ENCODE results near the gene AFMID. TPM values are rescaled to one million over a fixed set of nuclear protein-coding genes. Genes with fewer than 3 reads are reported as not detected.

Gene AFMID
- total and polyA plus RNA-seq, 9 of the 15 experiments (the other 6 are each of a cell fraction or from before 2014, with no cell fraction given) = 62.1 to 188 (median 74.4) TPM

- TF ChIP-seq ZBTB34 (CRISPR knock-in tag; IDR thresholded peaks at IDR 0.05) (no peak), ID3 (CRISPR knock-in tag; IDR thresholded peaks at IDR 0.05) (no peak), ID3 (tag; IDR thresholded peaks at IDR 0.05) (no peak), E2F3 (CRISPR knock-in tag; IDR thresholded peaks at IDR 0.05) (no peak)
Measured at GRCh38 chr17:78210111-78210510, 22.9 kb downstream of the AFMID start (continued).

GRCh38 chr17:78211032-78211431 is 23.9 kb downstream of the AFMID start:
- CTCF ChIA-PET (ENCODE audit: low intra/inter-chr PET ratio) = no interaction called here
- no TSS peak for BruUV-seq (replicated peaks)
- no peaks in the 10 kb centered on the region for H4K20me1 ChIP-seq (replicated peaks; ENCODE audit: control insufficient read depth, insufficient read depth, low read length)
- peaks cover 14% of the 10 kb centered on the region; the same call in 2 of the 3 replicates for H3K36me3 ChIP-seq (ENCODE audit: control insufficient read depth, insufficient read depth, low read length)
- no peak overlapping the region; a peak in 1 of 4 replicates for H3K9ac ChIP-seq (ENCODE audit: insufficient read depth in 1 of 2, low read depth in 2 of 2, low read length in 2 of 2)
- H3K4me2 ChIP-seq (ENCODE audit: insufficient read depth, low read length) = no peak overlapping the region
- no peaks in the 10 kb centered on the region for H3K27me3 ChIP-seq (ENCODE audit: control insufficient read depth in 2 of 2, insufficient read depth in 2 of 2, low read length in 2 of 2)
- no peaks in the 10 kb centered on the region for H3K9me1 ChIP-seq (ENCODE audit: control insufficient read depth, insufficient read depth, low read length)
- WGBS (ENCODE audit: insufficient coverage, low coverage, missing lambda C conversion rate) = 46% methylated on average over 10 of the region's 11 CpGs
- H2AFZ ChIP-seq (ENCODE audit: low read depth, low read length) = no peak overlapping the region
- no peak overlapping the region for H3K27ac ChIP-seq (ENCODE audit: extremely low read depth, low read depth, low read length)
- in situ Hi-C loops (cut with MboI) = no loop called here
- POLR2A ChIA-PET = interaction anchor here (1.2 kb wide), 1 partner anchor 24 kb away, joined by 4 read pairs; the partner anchor contains the start of genes AFMID and TK1
- FAIRE-seq (no peak), DNase-seq (ENCODE audit: extremely low read depth in 1 of 4, low spot score in 3 of 4) (no peak), ATAC-seq (no peak)
- H3K4me1 ChIP-seq (replicated peaks in 1 of 2; ENCODE audit: control insufficient read depth in 2 of 2, insufficient read depth in 2 of 2, low read length in 2 of 2) = peaks cover 0 to 23% of the 10 kb centered on the region in 2 experiments; a peak in 4 of 5 replicates
- intact Hi-C loops (cut with micrococcal nuclease) = no loop called here
- no peaks in the 10 kb centered on the region for H3K9me3 ChIP-seq (replicated peaks; ENCODE audit: control insufficient read depth, insufficient read depth, low read depth, low read length)
- H3K4me3 ChIP-seq = no peak overlapping the region
- peaks cover 21% of the 10 kb centered on the region for H3K79me2 ChIP-seq (ENCODE audit: control insufficient read depth, insufficient read depth, low read length)
- TF ChIP-seq MAFK (IDR thresholded peaks at IDR 0.05; ENCODE audit: low read length) = no peak
- TF ChIP-seq MCM2 (IDR thresholded peaks at IDR 0.05; ENCODE audit: low read depth) = no peak
- no peak for TF ChIP-seq SP1 (CRISPR knock-in tag; IDR thresholded peaks at IDR 0.05)
- no peak for TF ChIP-seq ZBTB2 (IDR thresholded peaks at IDR 0.05)
- no peak for TF ChIP-seq CEBPG (CRISPR knock-in tag; IDR thresholded peaks at IDR 0.05)
- TF ChIP-seq CEBPG (tag; conservative IDR thresholded peaks at IDR 0.05 in 1 of 2, IDR thresholded peaks at IDR 0.05 in 1 of 2) = no peak
- no peak for TF ChIP-seq NELFE (IDR thresholded peaks at IDR 0.05; ENCODE audit: insufficient read depth, insufficient read length)
- no peak for TF ChIP-seq NFIX (CRISPR knock-in tag; IDR thresholded peaks at IDR 0.05; ENCODE audit: low read depth)
- no peak for TF ChIP-seq ZNF3 (CRISPR knock-in tag; IDR thresholded peaks at IDR 0.05)
- TF ChIP-seq ZNF586 (CRISPR knock-in tag; conservative IDR thresholded peaks at IDR 0.05) = no peak
- no peak for TF ChIP-seq CSDE1 (IDR thresholded peaks at IDR 0.05)
